KOPT-K1 (cell line): Measurements from ENCODE around the gene TICRR.
A peak's percentile ranks its signal among the peaks of the same experiment; 100 is the strongest.
"Not testable (repeated sequence)": the region's sequence is repeated elsewhere in the genome, so short reads cannot be mapped to it uniquely, and the experiment has no call there.

Experiments
- H3K27ac ChIP-seq: fragments of 200-600 bp; sonication (generic); 2 replicates; pipeline ENCODE4 v1.5.1; 2016; ENCODE audit warnings: antibody characterized with exemption, mild to moderate bottlenecking, low read depth, low read length; ENCODE audit not compliant: poor library complexity, severe bottlenecking
- H3K36me3 ChIP-seq: fragments of 200-600 bp; sonication (generic); 2 replicates; pipeline ENCODE4 v1.5.1; 2017; ENCODE audit warnings: antibody characterized with exemption, mild to moderate bottlenecking, low read length, moderate library complexity; ENCODE audit not compliant: insufficient read depth
- H3K9me3 ChIP-seq: fragments of 200-600 bp; sonication (generic); 2 replicates; pipeline ENCODE4 v1.5.1; 2017; ENCODE audit warnings: antibody characterized with exemption, low read length, mild to moderate bottlenecking; ENCODE audit not compliant: insufficient read depth, poor library complexity, severe bottlenecking

Gene TICRR

DNA sequence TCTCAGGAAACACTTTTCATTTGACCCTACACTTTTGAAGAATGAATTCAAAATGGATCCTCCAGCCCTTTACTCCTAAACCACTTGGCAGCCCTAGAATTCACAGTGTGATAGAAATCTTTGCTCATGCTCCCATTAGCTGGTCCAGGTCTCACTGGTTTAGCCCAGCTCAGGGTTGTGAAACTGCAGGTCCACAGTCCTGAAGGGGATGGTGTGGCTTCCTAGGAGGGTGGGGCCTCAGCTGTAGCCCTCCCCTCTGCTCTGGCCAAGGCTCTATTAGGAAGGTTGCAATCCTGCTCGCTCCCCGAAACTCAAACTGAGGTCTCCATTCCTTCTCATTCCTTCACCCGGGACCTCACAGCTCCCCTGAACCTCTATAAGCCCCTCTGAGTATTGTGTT is 21.6 kb upstream of the TICRR start:
- Histone ChIP-seq H3K9me3 (no peaks in the 10 kb centered on the region), H3K27ac (no peak overlapping the region), H3K36me3 (no peaks in the 10 kb centered on the region)

DNA sequence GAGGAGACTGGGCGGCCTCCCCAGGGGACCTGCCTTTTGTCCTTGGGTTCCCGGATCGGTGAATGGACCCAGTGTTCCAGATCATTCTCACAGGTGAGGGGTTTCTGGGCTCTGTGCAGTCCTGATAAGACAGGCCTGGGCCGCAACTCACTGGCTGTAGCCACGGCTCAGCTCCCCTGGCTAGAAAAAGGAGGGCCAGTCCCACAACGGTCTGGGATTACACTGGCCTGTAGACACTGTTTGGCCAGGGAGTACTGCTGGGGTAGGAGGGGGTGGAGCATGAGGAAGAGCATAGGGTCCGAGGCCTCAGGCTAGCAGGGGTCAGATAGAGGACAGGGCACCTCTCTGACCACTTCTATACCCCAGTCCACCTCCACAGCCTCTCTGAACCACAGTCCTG is 21.0 kb upstream of the TICRR start:
- Histone ChIP-seq H3K36me3 (no peaks in the 10 kb centered on the region), H3K9me3 (no peaks in the 10 kb centered on the region), H3K27ac (no peak overlapping the region)

DNA sequence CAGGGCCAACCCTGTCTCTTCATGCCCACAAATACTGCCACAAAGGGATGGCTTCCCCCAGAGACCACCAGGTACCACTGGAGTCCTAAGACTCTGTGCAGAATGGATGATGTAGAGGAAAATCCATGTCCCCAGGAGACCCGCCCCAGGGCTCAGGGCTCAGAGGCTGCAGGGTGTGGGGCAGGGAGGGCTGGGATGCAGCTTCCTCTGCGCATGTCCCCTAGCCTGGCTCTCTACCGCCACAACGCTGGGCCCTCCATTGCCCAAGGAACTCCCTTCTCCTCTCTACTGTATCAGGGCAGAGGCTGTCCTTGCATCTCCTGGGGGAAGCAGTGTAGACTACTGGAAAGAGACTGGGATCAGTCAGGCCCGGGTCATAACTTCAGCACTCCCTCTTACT is 19.5 kb upstream of the TICRR start:
- Histone ChIP-seq H3K36me3 (no peaks in the 10 kb centered on the region), H3K27ac (no peak overlapping the region), H3K9me3 (no peaks in the 10 kb centered on the region)

DNA sequence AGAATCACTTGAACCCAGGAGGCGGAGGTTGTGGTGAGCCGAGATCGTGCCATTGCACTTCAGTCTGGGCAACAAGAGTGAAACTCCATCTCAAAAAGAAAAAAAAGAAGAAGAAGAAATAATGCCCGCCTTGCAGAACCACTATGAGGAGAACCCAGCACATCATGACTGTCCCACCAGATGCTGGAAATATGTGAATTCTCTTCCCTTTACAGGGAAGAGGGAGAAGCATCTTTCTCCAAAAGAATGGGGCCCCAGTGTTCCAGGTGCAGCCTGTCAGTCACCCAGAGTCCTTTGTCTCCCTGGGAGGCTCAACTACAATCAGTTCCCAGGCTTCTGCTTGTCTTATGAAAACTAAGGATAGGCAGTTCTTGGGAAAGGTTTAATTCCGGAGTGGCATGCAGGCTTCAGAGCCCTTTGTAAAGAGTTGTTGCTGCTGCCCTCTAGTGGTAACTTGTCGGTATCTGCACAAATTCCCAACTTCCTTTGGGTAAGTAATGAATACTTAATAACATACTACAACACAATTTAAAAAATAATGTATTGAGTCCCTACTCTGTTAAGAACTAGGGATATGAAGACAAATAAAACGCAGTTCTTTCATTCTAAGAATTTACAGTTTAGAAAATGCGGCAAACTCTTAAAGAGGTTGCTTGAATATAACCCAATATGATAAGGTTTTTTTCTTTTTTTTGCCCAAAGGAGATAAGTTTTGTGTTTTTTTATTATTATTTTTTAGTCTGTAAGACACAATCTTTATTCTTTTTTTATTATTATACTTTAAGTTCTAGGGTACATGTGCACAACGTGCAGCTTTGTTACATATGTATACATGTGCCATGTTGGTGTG is 18.6 kb upstream of the TICRR start:
- no peak overlapping the region for H3K27ac ChIP-seq
- no peaks in the 10 kb centered on the region for H3K36me3 ChIP-seq
- H3K9me3 ChIP-seq: no peaks in the 10 kb centered on the region

DNA sequence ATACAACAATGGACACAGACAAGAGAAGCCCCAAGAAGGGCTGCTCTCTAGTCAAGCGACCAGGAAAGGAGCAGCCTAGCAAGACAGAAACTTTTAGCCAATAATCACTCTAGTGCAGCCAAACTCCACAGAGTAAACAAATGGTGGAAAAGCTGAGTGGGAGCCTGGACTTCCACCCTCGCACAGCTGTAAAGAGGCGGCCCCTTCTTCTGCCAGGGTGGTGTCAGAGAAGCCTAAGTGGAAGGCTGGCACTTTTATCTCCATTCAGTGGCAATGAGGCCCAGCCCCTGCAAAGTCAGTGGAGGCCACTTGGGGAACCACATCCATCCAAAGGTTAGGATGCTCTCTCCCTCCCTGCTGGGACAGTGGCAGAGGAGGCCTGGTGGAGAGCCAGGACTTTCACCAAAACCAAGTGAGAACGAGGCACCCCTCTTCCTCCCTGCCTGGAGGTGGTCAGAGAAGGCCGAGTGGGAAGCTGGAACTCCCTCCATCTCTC is 15.5 kb upstream of the TICRR start:
- Histone ChIP-seq H3K36me3 (no peaks in the 10 kb centered on the region), H3K27ac (no peak overlapping the region), H3K9me3 (no peaks in the 10 kb centered on the region)

DNA sequence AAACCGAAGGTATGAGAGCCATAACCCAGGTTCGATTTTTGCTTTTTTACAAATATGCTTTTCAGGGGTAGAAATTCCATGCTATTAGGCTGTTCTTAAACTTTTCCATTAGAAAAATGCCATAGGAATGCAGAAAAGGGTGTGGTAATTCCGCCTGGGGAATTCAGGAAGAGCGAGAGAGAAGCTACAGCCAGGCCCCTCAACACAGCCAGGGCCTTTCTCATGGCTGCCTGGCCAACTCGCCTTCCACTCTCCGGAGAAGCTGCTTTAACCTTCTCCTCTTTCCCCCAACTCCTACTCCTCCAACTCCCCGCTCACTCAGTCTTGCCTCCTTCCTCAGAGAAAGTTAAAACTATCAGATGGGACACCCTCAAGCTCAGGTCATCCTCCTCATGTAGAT is 9.1 kb upstream of the TICRR start:
- Histone ChIP-seq H3K27ac (no peak overlapping the region), H3K9me3 (peaks cover 8% of the 10 kb centered on the region), H3K36me3 (no peaks in the 10 kb centered on the region)

DNA sequence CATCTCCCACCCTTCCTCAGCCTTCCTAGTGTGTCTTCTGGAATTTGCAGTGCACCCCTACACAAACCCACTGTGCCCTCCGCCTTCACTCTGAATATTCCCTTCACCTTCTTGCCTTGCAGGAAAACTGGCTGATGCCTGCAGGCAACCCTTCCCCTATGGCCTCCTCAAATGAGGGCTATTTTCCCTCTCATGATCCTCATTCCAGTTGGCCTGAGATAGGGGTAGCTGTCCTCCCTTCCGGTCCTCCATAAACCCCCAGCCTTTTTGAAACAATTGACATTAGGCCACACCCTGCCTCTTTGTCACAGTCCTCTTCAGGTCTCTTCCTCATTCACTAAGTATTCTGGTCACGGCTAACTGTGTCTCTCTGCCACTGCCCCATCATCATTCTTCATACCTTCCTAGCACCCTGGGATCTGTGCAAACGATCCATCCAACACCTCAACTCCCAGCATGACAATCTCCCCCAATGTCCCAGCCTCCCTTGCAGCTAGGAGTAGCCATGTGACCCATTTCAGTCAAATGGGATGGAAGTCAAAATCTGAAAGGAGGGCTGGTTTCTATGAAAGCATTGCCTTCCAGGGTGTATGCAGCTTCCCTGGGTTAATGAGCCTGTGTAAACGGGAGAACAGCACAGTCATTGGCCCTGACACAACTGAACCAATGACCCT is 8.5 kb upstream of the TICRR start:
- H3K36me3 ChIP-seq: no peaks in the 10 kb centered on the region
- peaks cover 8% of the 10 kb centered on the region for H3K9me3 ChIP-seq
- H3K27ac ChIP-seq: no peak overlapping the region

DNA sequence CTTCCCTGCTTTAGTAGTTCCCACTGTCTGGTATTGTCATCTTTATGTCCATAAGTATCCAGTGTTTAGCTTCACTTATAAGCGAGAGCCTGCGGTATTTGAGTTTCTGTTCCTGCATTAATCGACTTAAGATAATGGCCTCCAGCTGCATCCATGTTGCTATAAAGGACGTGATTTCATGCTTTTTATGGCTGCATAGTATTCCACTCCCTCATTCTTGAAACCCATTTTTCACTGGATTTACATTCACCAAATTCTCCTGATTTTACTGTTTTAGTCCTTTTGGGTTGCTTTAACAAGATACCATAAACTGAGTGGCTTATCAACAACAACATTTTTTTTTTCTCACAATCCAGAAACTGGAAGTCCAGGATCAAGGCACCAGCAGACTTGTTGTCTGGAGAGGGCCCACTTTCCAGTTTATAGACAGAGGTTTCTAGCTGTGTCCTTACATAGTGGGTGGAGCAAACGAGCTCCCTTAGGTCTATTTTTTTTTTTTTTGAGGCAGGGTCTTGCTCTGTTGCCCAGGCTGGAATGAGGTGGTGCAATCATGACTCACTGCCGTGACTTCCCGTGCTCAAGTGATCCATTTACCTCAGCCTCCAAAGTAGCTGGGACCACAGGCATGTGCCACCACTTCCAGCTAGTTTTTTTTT is 6.1 kb upstream of the TICRR start:
- peaks cover 8% of the 10 kb centered on the region for H3K9me3 ChIP-seq

DNA sequence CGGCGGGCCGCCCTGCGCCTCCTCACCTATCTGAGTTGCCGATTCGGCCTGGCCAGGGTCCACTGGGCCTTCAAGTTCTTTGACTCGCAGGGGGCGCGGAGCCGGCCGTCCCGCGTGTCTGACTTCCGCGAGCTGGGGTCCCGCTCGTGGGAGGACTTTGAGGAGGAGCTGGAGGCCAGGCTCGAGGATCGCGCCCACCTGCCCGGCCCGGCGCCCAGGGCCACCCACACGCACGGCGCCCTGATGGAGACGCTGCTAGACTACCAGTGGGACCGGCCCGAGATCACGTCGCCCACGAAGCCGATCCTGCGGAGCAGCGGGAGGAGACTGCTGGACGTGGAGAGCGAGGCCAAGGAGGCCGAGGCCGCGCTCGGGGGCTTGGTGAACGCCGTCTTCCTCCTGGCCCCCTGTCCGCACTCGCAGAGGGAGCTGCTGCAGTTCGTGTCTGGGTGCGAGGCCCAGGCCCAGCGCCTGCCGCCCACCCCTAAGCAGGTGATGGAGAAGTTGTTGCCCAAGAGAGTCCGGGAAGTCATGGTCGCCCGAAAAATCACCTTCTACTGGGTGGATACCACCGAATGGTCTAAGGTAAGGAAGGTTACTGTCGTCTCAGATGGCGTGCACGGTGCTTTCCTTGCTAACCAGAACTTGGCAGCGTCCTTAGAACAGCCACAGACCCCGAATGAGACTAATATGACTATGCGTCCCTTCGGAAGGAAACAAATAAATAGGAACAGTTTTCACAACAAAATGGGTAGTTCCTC is 567 bp downstream of the TICRR start:
- H3K36me3 ChIP-seq: peaks cover 33% of the 10 kb centered on the region
- H3K9me3 ChIP-seq: no peaks in the 10 kb centered on the region
- peak overlapping the region; percentile 90 for H3K27ac ChIP-seq

More for the DNA sequence above, 6.1 kb upstream of the TICRR start:
- Histone ChIP-seq H3K36me3 (no peaks in the 10 kb centered on the region), H3K27ac (no peak overlapping the region)

DNA sequence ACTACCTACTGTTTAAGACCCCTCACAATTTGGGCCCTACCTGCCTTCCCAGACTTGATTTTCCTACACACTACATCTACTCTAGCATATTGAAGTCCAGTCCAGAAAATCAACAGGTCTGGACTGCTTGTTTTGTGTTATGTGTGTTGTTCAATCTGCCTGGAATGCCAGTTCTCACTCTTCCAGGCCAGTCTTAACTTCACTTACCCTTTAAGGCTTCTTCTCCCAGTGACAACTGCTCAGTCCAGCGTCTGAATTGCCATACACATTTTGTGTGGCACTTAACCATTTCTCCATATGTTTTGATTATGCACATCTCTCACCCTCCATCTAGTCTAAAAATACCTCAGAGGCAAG is 1.1 kb downstream of the TICRR start:
- Histone ChIP-seq H3K36me3 (peaks cover 39% of the 10 kb centered on the region), H3K9me3 (no peaks in the 10 kb centered on the region), H3K27ac (peak overlapping the region; percentile 90)

DNA sequence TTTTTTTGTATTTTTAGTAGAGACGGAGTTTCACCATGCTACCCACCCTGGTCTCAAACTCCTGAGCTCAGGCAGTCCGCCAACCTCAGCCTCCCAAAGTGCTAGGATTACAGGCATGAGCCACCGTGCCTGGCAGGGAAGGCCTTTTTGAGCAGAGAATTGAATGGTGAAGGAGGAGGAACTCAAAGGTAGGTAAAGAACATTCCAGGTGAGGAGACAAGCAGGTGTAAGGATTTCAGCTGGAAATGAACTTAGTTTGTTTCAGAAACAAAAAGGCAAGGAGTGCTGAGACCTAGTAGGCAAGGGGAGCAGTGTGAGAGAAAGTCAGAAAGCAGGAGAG is 2.5 kb downstream of the TICRR start:
- Histone ChIP-seq H3K27ac (peak overlapping the region; percentile 40), H3K36me3 (peaks cover 52% of the 10 kb centered on the region)

DNA sequence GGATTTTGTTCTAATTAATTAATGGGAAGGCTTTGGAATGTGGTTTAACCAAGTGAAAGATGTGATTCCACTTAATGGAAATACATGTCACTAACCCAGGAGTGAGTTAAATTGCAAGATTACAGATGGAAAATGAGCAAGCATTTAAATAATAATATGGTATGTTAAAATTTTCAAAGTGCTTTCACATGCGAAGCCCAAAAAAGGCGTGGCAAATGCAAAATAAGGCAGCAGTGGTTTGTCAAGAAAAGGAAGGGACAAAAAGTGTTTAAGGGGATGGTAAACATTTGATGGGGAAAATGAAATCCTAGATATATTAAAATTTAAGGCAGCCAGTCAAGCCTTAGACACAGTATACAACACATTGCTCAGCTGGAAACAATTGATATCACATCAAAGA is 2.9 kb downstream of the TICRR start:
- Histone ChIP-seq H3K27ac (peak overlapping the region; percentile 40), H3K36me3 (peaks cover 56% of the 10 kb centered on the region), H3K9me3 (no peaks in the 10 kb centered on the region)

More for the DNA sequence above, 2.5 kb downstream of the TICRR start:
- H3K9me3 ChIP-seq: no peaks in the 10 kb centered on the region

DNA sequence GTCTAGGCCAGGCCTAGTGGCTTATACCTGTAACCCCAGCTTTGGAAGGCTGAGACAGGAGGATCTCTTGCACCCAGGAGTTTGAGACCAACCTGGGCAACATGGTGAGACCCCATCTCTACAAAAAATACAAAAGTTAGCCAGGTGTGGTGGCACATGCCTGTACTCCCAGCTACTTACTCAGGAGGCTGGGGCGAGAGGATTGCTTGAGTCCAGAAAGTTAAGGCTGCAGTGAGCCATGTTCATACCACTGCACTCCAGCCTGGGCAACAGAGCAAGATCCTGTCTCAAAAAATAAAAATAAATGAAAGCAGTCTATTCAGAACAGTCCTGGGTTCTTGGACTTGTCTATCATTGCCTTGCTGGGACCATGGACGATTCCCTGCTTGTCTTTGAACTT is 5.5 kb downstream of the TICRR start:
- not testable (repeated sequence) for H3K9me3 ChIP-seq, H3K27ac ChIP-seq
- peaks cover 82% of the 10 kb centered on the region for H3K36me3 ChIP-seq

DNA sequence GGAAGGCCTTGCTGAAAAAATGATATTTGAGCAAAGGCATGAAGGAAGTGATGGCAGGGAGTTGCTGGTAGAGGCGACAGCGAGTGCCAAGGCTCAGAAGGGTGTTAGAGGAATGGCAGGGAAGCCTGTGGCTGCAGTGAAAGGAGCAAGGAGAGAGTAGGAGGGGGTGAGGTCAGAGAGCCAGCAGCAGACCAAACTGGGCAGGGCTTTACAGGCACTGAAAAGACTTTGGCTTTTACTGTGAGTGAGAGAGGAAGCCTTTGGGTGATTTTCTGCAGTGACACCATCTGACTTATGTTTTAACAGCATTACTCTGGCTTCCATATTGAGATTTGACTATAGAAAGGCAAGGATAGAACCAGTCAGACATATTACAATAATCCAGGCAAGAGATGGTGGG is 11.4 kb downstream of the TICRR start:
- peaks cover 98% of the 10 kb centered on the region for H3K36me3 ChIP-seq
- no peaks in the 10 kb centered on the region for H3K9me3 ChIP-seq
- no peak overlapping the region for H3K27ac ChIP-seq

DNA sequence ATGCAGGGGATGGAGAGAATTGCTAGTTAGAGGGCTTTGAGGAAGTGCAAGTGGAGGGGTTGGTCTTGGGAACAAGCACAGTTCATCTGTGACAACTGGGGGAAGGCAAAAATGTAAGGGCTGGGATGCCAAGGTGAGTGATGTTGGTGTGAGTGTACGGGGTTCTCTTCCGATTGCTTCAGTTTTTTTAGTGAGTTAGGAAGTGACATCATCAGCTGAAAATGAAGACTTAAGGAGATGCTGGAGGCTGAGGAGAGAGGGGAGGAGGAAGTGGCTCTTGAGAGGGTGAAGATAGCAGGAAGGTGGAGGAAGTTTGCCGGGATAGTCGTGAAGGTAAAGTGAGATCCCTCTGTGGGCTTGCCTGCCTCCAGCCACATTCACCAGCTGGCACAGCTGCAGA is 12.7 kb downstream of the TICRR start:
- H3K9me3 ChIP-seq: no peaks in the 10 kb centered on the region
- peaks cover 97% of the 10 kb centered on the region for H3K36me3 ChIP-seq
- H3K27ac ChIP-seq: no peak overlapping the region
